ENCODE measurements around the gene PEAK1. TPM values are rescaled to one million over a fixed set of nuclear protein-coding genes. Genes with fewer than 3 reads are reported as not detected.

PEAK1 gene
- total RNA-seq, 2 experiments from 2014 or later, result 6.0 to 10.8 TPM

GRCh38 chr15:77312523-77312922 lies 107.4 kb downstream of the PEAK1 start:
- H3K4me2 ChIP-seq (ENCODE audit: low read length), result no peak overlapping the region
- H3K4me1 ChIP-seq (ENCODE audit: insufficient read depth, low read length, poor library complexity, severe bottlenecking), result no peaks in the 10 kb centered on the region
- DNase-seq (ENCODE audit: low spot score), result no peak
- H3K27ac ChIP-seq (ENCODE audit: low read depth, low read length, poor library complexity, severe bottlenecking), result no peak overlapping the region
- TF ChIP-seq EZH2phosphoT487 (IDR thresholded peaks at IDR 0.05; ENCODE audit: borderline replicate concordance, low read depth, low read length), result no peak
- no peak for TF ChIP-seq CTCF (conservative IDR thresholded peaks at IDR 0.05; ENCODE audit: low read length)
- no TSS peak for BruUV-seq (replicated peaks)
- POLR2A ChIA-PET, result no interaction called here
- H3K79me2 ChIP-seq (ENCODE audit: insufficient read depth, low read depth, low read length), result no peaks in the 10 kb centered on the region
- CTCF ChIA-PET (ENCODE audit: unreplicated experiment), result no interaction called here
- H2AFZ ChIP-seq (ENCODE audit: low read length), result no peak overlapping the region
- no peaks in the 10 kb centered on the region for H3K9me3 ChIP-seq (ENCODE audit: low read length)
- intact Hi-C loops (cut with micrococcal nuclease; ENCODE audit: unreplicated experiment), result loop anchor here (10.0 kb wide), 1 partner anchor 232 kb away; no protein-coding TSS in a partner anchor
- H4K20me1 ChIP-seq (ENCODE audit: insufficient read depth, low read length), result no peaks in the 10 kb centered on the region
- H3K4me3 ChIP-seq (ENCODE audit: low read depth, low read length, poor library complexity, severe bottlenecking), result no peak overlapping the region
- H3K36me3 ChIP-seq (ENCODE audit: insufficient read depth, low read length), result no peaks in the 10 kb centered on the region
- H3K9me2 ChIP-seq (ENCODE audit: insufficient read depth, low read length), result no peaks in the 10 kb centered on the region

GRCh38 chr15:77311618-77312398 lies 108.1 kb downstream of the PEAK1 start:
- no TSS peak for BruUV-seq (replicated peaks)
- POLR2A ChIA-PET, result no interaction called here
- CTCF ChIA-PET (ENCODE audit: unreplicated experiment), result no interaction called here
- no peak for DNase-seq (ENCODE audit: low spot score)
- Histone ChIP-seq H3K9me3 (ENCODE audit: low read length) (no peaks in the 10 kb centered on the region), H2AFZ (ENCODE audit: low read length) (no peak overlapping the region), H3K36me3 (ENCODE audit: insufficient read depth, low read length) (no peaks in the 10 kb centered on the region), H3K79me2 (ENCODE audit: insufficient read depth, low read depth, low read length) (no peaks in the 10 kb centered on the region), H3K4me2 (ENCODE audit: low read length) (no peak overlapping the region), H3K9me2 (ENCODE audit: insufficient read depth, low read length) (no peaks in the 10 kb centered on the region), H3K4me1 (ENCODE audit: insufficient read depth, low read length, poor library complexity, severe bottlenecking) (no peaks in the 10 kb centered on the region), H3K4me3 (ENCODE audit: low read depth, low read length, poor library complexity, severe bottlenecking) (no peak overlapping the region), H3K27ac (ENCODE audit: low read depth, low read length, poor library complexity, severe bottlenecking) (no peak overlapping the region), H4K20me1 (ENCODE audit: insufficient read depth, low read length) (no peaks in the 10 kb centered on the region)
- intact Hi-C loops (cut with micrococcal nuclease; ENCODE audit: unreplicated experiment), result loop anchor here (10.0 kb wide), 1 partner anchor 233 kb away; no protein-coding TSS in a partner anchor
- no peak for TF ChIP-seq CTCF (conservative IDR thresholded peaks at IDR 0.05; ENCODE audit: low read length)
- no peak for TF ChIP-seq EZH2phosphoT487 (IDR thresholded peaks at IDR 0.05; ENCODE audit: borderline replicate concordance, low read depth, low read length)

- TF ChIP-seq CTCF (conservative IDR thresholded peaks at IDR 0.05; ENCODE audit: low read length) (no peak), EZH2phosphoT487 (IDR thresholded peaks at IDR 0.05; ENCODE audit: borderline replicate concordance, low read depth, low read length) (no peak)
- Histone ChIP-seq H3K27ac (ENCODE audit: low read depth, low read length, poor library complexity, severe bottlenecking) (no peak overlapping the region), H2AFZ (ENCODE audit: low read length) (no peak overlapping the region), H3K79me2 (ENCODE audit: insufficient read depth, low read depth, low read length) (no peaks in the 10 kb centered on the region), H3K4me2 (ENCODE audit: low read length) (no peak overlapping the region), H3K36me3 (ENCODE audit: insufficient read depth, low read length) (no peaks in the 10 kb centered on the region), H3K9me2 (ENCODE audit: insufficient read depth, low read length) (no peaks in the 10 kb centered on the region), H3K9me3 (ENCODE audit: low read length) (no peaks in the 10 kb centered on the region), H4K20me1 (ENCODE audit: insufficient read depth, low read length) (no peaks in the 10 kb centered on the region), H3K4me3 (ENCODE audit: low read depth, low read length, poor library complexity, severe bottlenecking) (no peak overlapping the region), H3K4me1 (ENCODE audit: insufficient read depth, low read length, poor library complexity, severe bottlenecking) (no peaks in the 10 kb centered on the region)
- no TSS peak for BruUV-seq (replicated peaks)
- intact Hi-C loops (cut with micrococcal nuclease; ENCODE audit: unreplicated experiment), result loop anchor here (10.0 kb wide), 1 partner anchor 234 kb away; no protein-coding TSS in a partner anchor
- ChIA-PET CTCF (ENCODE audit: unreplicated experiment) (no interaction called here), POLR2A (no interaction called here)
- DNase-seq (ENCODE audit: low spot score), result no peak
Observed at GRCh38 chr15:77311020-77311419, 108.9 kb downstream of the PEAK1 start.

Data from OCI-LY7 (cell line).